Measurements from ENCODE around the gene DPP6. TPM values are rescaled to one million over a fixed set of nuclear protein-coding genes. Genes with fewer than 3 reads are reported as not detected.
"Not testable (repeated sequence)": the region's sequence is repeated elsewhere in the genome, so short reads cannot be mapped to it uniquely, and the experiment has no call there.

Gene DPP6
- total RNA-seq, 1 experiment from 2014 or later, result not detected

DNA sequence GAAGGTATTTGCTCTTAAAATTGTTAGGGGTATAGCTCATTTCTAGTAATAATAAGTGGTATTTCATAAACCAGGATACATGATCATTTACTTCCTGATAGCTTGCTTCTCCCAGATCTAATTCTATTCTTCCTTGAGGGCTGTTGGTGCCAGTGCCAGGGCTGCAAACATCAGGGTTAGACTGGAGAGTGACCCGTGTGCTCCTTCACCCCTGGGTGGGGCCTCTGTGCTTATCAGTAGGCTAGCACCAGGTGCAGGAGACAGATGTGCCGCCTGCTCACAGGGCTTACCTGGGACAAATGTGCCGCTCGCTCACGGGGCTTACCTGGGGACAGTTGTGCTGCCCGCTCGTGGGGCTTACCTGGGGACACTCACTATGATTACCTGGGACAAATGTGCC lies 71.2 kb downstream of the DPP6 start:
- H3K9me3 ChIP-seq, H3K27me3 ChIP-seq, H3K36me3 ChIP-seq, DNase-seq, H3K4me3 ChIP-seq: not testable (repeated sequence)

DNA sequence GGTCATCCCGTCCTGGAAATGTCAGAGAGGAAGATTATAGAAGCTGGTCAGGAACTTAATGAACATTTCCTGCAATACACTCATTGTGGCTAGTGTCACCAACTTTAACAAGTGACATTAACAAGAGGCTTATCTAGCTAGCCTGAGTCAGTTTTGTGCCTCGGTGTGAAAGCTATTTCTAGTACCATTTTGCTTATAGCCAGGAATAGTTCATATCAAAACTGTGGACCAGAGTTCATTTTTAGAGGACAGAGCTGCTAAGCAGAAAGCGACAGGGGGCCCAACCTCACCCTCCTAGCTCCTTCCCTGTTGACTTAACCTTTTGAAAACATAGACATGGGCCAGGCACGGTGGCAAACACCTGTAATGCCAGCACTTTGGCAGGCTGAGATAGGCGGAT lies 76.9 kb downstream of the DPP6 start:
- H3K27me3 ChIP-seq, H3K36me3 ChIP-seq: not testable (repeated sequence)

DNA sequence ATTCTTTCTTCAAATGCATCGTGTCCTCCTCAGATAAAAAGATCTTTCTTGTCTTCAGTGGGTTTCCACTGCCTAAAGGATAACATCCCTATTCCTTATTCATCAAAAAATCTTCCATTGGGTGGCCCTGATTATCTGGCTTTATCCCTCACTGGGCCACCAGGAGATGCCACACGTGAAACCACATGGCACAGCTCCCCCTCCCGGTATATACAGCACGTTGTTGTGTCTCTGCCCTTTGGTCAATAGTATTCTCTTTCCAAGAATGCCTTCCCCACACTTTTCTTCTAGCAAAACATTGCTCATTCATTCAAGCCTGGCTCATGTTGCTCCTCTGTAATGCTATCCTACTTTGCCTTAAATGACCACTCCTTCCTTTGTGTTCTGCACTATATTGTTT lies 80.4 kb downstream of the DPP6 start:
- DNase-seq, H3K4me3 ChIP-seq, H3K9me3 ChIP-seq, H3K36me3 ChIP-seq, H3K27me3 ChIP-seq: not testable (repeated sequence)

More for the DNA sequence above, 76.9 kb downstream of the DPP6 start:
- not testable (repeated sequence) for DNase-seq, H3K9me3 ChIP-seq, H3K4me3 ChIP-seq

DNA sequence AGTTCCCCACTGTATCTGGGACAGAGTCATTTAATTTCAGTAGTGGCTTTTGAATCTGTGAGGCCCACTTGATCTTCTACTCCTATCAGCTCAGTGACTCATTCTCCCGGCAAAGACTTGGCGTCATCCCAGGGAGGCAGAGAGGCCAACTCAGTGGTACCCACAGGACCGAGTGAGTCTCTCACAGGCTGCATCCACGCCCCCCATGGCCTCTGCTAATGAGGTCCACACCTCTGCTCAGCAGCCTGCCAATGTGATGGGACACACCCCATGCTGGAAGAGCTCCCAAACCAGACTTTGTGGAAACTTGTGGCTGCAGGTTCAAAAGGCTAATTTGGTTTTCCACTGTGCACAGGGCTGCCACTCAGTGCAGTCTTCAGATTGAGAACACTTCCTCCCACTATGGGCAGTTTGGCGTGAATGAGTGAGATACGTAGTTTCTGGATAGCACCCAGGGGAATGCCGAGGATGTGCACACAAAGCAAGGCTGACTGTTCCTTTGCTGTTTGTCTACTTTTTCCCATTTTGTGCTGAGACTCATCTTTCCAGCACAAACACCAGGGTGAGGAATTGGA lies 81.6 kb downstream of the DPP6 start:
- DNase-seq, H3K36me3 ChIP-seq, H3K9me3 ChIP-seq, H3K27me3 ChIP-seq, H3K4me3 ChIP-seq: not testable (repeated sequence)

DNA sequence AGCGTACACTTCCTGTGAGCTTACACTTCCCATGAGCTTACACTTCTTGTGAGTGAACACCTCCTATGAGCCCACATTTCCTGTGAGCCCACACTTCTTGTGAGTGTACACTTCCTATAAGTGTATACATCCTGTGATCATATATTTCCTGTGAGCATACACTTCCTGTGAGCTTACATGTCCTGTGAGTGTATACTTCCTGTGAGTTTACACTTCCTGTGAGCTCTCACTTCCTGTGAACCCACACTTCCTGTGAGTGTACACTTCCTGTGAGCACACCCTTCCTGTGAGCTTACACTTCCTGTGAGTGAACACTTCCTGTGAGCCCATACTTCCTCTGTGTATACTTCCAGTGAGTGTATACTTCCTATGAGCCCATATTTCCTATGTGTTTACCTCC lies 82.5 kb downstream of the DPP6 start:
- H3K4me3 ChIP-seq, H3K27me3 ChIP-seq, DNase-seq, H3K36me3 ChIP-seq, H3K9me3 ChIP-seq: not testable (repeated sequence)

DNA sequence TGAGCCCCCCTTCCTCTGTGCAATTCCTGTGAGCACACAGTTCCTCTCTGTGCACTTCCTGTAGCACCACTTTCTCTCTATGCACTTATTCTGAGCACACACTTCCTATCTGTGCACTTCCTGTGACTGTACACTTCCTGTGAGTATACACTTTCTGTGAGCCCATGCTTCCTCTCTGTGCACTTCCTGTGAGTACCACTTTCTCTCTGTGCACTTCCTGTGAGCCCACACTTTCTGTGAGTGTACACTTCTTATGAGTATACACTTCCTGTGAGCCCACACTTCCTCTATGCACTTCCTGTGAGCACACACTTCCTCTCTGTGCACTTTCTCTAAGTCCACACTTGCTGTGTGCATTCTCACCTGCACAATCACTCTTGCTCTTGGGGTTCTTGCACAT lies 83.4 kb downstream of the DPP6 start:
- H3K9me3 ChIP-seq, DNase-seq, H3K27me3 ChIP-seq, H3K4me3 ChIP-seq, H3K36me3 ChIP-seq: not testable (repeated sequence)

DNA sequence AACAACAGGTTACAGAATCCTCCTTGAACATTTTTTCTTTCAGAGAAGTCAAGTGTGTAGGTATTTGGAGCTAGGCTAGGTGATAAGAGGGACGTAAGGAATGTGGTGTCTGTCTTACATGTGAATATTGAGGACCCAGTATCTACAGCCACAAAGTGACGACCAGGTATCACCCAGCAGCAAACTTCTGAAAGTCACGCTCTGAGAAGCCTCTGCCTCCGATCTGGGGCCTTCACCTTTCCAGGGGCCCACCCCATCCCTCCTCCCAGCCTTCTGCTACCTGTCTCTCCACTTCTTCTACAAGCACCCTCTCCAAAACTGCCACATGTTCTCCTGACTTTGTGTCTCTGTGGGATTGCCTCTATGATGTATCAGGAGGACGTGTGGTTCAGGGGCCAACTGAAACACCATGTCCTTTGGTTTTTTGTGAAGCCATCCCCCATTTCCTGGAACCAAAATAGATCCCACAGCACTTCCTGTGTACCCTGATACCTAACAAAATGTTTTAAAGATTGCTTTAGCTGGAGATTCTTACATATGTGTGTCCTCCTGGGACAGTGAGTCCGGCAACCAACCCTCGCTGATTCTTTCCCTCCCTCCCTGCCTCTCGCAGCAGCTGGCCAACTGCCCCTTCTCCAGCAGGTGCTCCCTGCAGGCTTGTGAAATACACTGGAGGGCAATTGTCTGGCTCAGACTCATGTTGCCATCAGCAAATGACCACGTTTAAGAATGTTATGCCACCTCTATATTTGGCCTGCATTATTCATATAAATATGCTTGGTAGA lies 93.9 kb downstream of the DPP6 start:
- not testable (repeated sequence) for H3K4me3 ChIP-seq, H3K27me3 ChIP-seq, H3K36me3 ChIP-seq, DNase-seq, H3K9me3 ChIP-seq

DNA sequence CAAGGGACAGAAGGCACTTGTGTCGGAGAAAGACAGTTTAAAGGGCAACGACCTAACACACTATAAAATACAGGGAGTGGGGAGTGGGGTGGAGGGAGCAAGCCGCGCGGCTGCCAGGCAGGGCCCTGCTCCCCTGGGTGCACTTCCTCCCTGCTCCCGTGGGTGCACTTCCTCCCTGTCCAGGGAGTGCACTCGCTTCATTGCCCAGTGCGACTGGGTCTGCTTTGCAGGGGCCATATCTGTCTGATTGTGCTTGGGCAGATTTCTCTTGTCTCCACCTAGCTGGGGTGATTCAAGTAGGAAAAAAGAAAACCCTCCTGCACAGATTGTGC lies 94.5 kb downstream of the DPP6 start:
- H3K36me3 ChIP-seq, H3K9me3 ChIP-seq, H3K4me3 ChIP-seq, DNase-seq, H3K27me3 ChIP-seq: not testable (repeated sequence)

DNA sequence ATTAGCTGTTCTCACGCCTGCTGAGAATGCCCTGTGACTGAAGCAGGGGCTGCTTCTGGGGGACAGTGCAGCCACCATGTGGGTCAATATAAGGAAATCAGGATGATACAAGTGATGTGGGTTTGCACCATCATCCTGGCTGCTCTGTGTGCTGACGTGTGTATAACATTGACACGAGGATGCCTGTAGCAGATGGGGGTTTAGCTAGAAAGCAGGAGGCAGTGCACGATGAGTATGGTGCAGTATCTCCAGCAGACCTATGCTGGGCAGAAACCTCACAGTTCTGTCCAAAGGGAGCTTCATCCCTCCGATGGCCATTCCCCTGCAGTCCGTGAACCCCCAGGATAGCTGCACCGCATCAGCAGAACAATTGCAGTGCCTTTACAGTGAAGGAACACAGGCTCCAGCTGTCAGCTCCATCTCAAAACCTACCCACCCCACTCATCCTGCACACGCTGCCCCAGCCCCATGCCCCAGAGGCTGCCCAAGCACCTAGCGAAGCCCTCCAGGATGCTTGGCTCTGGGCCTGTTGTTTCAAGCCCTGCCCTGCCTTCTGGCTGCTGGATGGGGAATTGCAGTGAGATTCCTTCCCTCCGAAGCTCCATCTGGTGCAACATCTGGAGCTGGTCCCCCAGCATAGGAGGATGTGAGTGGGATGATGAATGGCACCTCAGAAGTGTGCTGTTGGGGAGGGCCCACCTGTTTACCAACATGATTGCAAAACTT lies 96.8 kb downstream of the DPP6 start:
- DNase-seq, H3K27me3 ChIP-seq, H3K36me3 ChIP-seq, H3K4me3 ChIP-seq, H3K9me3 ChIP-seq: not testable (repeated sequence)

DNA sequence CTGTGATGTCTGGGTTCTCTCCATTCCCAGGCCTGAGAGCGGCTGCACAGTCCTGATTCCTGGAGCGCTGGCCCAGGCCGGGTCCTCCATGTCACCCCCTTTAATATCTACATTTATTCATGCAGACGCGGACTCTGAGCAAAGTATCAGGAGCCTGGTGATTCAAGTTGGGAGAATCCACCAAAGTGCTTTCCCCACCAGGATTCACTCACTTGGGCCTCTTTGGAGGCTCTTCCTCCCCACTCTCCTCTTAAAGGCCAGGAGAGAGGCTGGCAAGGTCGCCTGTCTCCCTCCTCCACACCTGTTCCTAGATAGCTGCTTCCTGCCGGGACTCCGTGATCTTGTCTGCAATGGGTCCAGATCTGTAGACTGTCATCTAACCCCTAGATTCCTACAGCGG lies 98.5 kb downstream of the DPP6 start:
- H3K9me3 ChIP-seq, H3K36me3 ChIP-seq, DNase-seq, H3K27me3 ChIP-seq, H3K4me3 ChIP-seq: not testable (repeated sequence)

DNA sequence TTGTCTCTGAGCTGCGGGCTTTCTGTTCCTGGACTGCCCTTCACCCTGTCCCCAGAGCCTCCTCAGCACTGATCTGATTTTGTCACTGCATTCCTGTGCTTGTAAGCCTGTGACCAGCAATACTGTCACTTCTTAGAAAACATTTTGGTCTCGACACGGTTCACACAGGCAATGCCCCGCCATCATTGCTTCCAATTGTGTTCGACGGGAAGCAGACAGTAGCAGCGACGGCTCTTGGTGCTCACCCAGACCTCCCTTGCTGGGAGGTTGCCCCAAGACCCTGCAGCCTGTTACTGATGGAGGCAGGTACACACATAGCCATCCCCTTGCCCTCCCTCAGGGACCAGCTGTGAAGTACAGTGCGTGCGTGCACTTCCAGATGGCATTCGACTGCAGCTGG lies 99.1 kb downstream of the DPP6 start:
- H3K27me3 ChIP-seq, H3K4me3 ChIP-seq, H3K36me3 ChIP-seq, DNase-seq, H3K9me3 ChIP-seq: not testable (repeated sequence)

DNA sequence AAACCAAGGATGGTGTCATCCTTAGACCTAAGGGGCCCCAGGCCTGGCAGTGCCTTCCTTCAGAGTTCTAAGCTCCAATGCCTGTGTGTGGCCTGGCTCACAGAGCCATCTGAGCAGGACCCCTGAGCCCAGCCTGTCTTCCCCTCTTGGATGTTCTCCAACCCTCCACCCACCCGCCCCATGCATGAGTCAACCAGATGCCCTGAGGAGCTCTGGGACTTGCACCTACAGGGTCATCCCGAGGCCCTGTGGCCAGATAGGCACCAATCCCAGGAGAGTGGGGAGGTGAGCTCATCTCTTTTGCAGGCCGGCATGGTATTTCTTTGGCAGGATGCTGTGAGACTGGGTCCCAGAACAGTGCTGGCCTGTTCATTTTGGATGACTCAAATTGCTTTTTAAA lies 103.7 kb downstream of the DPP6 start:
- not testable (repeated sequence) for H3K4me3 ChIP-seq, H3K9me3 ChIP-seq, H3K36me3 ChIP-seq, H3K27me3 ChIP-seq
- DNase-seq, result peak; percentile 74

DNA sequence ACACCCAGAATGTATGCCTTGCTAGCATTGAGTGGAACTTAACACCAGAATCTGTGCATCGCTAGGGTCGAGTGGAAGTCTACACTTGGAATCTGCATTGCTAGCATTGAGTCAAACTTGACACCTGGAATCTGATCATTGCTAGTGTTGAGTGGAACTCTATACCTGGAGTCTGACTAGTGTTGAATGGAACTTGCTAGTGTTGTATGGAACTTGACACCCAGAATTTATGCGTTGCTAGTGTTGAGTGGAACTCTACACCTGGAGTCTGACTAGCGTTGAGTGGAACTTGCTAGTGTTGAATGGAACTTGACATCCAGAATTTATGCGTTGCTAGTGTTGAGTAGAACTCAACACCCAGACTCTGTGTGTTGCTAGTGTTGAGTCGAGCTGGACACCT lies 110.7 kb downstream of the DPP6 start:
- not testable (repeated sequence) for H3K27me3 ChIP-seq, H3K4me3 ChIP-seq, H3K36me3 ChIP-seq, H3K9me3 ChIP-seq, DNase-seq

DNA sequence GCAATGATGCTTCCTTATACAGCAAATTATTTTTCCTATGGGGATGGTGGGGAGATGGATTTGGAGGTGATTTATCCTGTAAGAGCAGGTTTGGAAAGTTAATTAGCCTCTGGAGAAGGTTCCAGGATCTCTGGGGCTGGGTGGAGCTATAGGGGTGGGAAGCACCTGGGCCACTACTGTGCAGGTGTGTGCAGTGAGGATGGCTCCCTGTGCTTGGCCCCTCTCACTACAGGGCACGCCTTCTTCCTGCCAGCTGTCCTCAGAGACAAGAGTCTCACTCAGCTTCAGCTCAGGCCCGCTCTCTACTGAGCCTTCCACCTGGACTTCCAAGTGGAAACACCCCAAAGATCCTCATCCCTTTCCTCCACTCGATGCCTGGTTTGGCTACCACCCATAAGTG lies 111.4 kb downstream of the DPP6 start:
- not testable (repeated sequence) for H3K27me3 ChIP-seq, DNase-seq, H3K9me3 ChIP-seq, H3K36me3 ChIP-seq, H3K4me3 ChIP-seq

DNA sequence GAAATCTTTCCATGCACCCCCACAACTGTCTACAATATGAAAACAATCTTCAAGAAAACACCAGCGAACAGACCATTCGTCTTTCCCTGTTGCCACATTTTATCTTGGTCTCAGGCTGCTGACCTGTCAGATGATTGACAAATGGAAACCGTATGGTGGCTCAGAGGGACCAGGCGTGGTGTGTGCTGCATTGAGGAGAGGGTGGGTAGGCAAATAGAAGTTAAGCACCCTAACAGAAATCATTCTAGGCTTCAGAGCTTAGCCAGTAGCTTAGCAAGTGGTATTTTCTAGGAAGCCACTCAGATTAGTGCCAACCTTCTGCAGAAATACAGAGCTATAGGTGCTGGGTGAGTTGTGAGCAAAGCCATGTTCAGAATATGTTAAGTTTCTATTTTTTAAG lies 114.9 kb downstream of the DPP6 start:
- H3K9me3 ChIP-seq, result no peaks in the 10 kb centered on the region
- no peaks in the 10 kb centered on the region for H3K36me3 ChIP-seq
- no peak for DNase-seq

DNA sequence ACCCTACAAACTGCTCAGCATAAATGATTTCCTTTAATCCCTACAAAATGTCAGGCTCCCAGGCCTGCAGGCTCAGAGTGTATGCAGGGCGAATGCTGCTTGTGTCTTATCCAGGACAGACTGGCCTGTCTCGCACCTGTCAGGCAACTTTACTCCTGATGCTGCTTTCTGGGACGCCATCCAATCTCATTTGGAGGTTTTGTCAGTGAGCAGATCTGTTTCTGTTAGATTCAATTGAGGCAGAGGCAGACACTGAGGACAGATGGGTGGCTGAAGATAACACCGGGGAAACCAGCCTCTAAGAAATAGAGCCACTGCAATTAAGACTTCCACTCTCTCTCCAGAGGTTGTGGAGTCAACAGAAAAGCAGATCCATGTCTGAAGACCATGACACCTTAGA lies 115.6 kb downstream of the DPP6 start:
- H3K27me3 ChIP-seq, result no peaks in the 10 kb centered on the region
- H3K9me3 ChIP-seq, result no peaks in the 10 kb centered on the region

More for the DNA sequence above, 114.9 kb downstream of the DPP6 start:
- Histone ChIP-seq H3K27me3 (no peaks in the 10 kb centered on the region), H3K4me3 (no peak overlapping the region)

DNA sequence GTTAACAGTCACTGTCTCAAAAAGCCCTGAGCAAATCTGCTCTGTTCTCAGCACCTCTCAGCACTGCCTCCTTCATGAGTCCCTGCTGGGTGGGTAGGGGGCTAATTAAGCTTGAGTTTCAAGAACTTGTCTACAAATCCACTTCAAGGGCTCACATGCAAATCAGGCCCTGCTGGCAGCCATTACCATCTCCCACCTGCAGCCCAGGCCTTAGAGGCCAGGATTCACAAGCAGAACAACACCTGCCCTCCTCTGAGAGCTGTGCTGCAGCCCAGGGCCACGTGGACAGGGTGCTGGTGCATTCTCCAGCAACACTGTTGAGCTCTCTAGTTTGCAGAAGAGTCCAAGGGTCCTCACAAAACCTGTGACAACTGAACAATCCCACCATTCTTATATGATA lies 119.2 kb downstream of the DPP6 start:
- no peaks in the 10 kb centered on the region for H3K9me3 ChIP-seq
- no peak for DNase-seq
- H3K27me3 ChIP-seq, result no peaks in the 10 kb centered on the region
- no peak overlapping the region for H3K4me3 ChIP-seq
- no peaks in the 10 kb centered on the region for H3K36me3 ChIP-seq

More for the DNA sequence above, 115.6 kb downstream of the DPP6 start:
- H3K4me3 ChIP-seq, result no peak overlapping the region
- DNase-seq, result no peak
- H3K36me3 ChIP-seq, result no peaks in the 10 kb centered on the region

DNA sequence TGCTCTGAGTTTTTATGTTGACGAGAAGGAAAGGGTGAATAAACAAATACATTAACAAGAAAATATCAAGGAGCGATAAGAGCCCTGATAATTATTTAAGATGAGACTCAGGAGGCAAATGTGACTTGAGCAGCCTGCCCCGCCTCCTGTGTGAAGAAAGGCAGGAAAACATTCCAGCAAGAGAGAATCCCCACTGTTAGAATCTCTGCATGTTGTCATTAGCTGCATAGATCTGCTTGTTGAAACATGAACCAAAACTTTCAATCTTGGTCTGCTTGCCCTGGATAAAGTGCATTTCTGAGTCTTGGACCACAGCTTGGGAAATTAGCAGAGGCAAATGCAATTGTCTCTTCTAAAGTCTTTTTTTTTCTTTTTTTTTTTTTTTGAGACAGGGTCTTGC lies 120.0 kb downstream of the DPP6 start:
- Histone ChIP-seq H3K27me3 (no peaks in the 10 kb centered on the region), H3K9me3 (no peaks in the 10 kb centered on the region)

More for the DNA sequence above, 120.0 kb downstream of the DPP6 start:
- no peak for DNase-seq
- Histone ChIP-seq H3K4me3 (no peak overlapping the region), H3K36me3 (no peaks in the 10 kb centered on the region)
